HepG2 (cell line): ENCODE results near the gene TNIP1. TPM values are rescaled to one million over a fixed set of nuclear protein-coding genes. Genes with fewer than 3 reads are reported as not detected.

ENCODE experiments used
- AKAP8 ChIP-seq: sonication (generic); formaldehyde crosslinking; IDR thresholded peaks from 2 replicates; pipeline ENCODE4 v1.5.1; 2020; ENCODE audit warnings: mild to moderate bottlenecking, missing genetic modification reagents
- ATRX ChIP-seq: sonication (generic); formaldehyde crosslinking; IDR thresholded peaks from 2 replicates; pipeline ENCODE4 v1.4.0; 2020; ENCODE audit warnings: missing genetic modification reagents, borderline replicate concordance
- CAMTA2 ChIP-seq: sonication (generic); formaldehyde crosslinking; IDR thresholded peaks from 2 replicates; pipeline ENCODE4 v1.4.0; 2020; ENCODE audit warnings: mild to moderate bottlenecking, missing genetic modification reagents, borderline replicate concordance
- ELF4 ChIP-seq: sonication (generic); formaldehyde crosslinking; IDR thresholded peaks from 2 replicates; pipeline ENCODE4 v1.5.0; 2020; ENCODE audit warnings: missing genetic modification reagents, mild to moderate bottlenecking, moderate library complexity, borderline replicate concordance
- KLF13 ChIP-seq: sonication (generic); formaldehyde crosslinking; IDR thresholded peaks from 2 replicates; pipeline ENCODE4 v1.4.0; 2020; ENCODE audit warnings: mild to moderate bottlenecking, missing genetic modification reagents
- MTF1 ChIP-seq: sonication (generic); formaldehyde crosslinking; IDR thresholded peaks from 2 replicates; pipeline ENCODE4 v1.5.0; 2020; ENCODE audit warnings: missing genetic modification reagents
- MXD4 ChIP-seq: IDR thresholded peaks from 2 replicates; pipeline ENCODE4 v1.6.1; 2016; ENCODE audit warnings: mild to moderate bottlenecking, missing biosample characterization, missing genetic modification reagents
- NONO ChIP-seq, 2 experiments: fragments of 450-650 bp in 1 of 2; sonication (generic) in 1 of 2; formaldehyde crosslinking in 1 of 2; IDR thresholded peaks in 1 of 2; conservative IDR thresholded peaks in 1 of 2; 2 replicates each; pipeline versions ENCODE4 v1.6.1 to v1.8.0; 2017 to 2022; ENCODE audit warnings: mild to moderate bottlenecking in 1 of 2, missing genetic modification reagents in 1 of 2, moderate library complexity in 1 of 2
- RBM22 ChIP-seq: fragments of 200-400 bp; formaldehyde crosslinking; optimal IDR thresholded peaks from 2 replicates; pipeline ENCODE3; 2017; ENCODE audit warnings: mild to moderate bottlenecking, low read length, moderate library complexity
- RELA ChIP-seq: sonication (generic); formaldehyde crosslinking; IDR thresholded peaks from 2 replicates; pipeline ENCODE4 v1.4.0; 2020; ENCODE audit warnings: missing genetic modification reagents
- SMAD9 ChIP-seq: sonication (generic); formaldehyde crosslinking; IDR thresholded peaks from 2 replicates; pipeline ENCODE4 v1.5.1; 2020; ENCODE audit warnings: mild to moderate bottlenecking, missing genetic modification reagents
- ZEB1 ChIP-seq: IDR thresholded peaks from 2 replicates; pipeline ENCODE4 v1.6.1; 2012; ENCODE audit warnings: mild to moderate bottlenecking, low read depth, inconsistent platforms; ENCODE audit not compliant: insufficient replicate concordance
- ZNF281 ChIP-seq: sonication (generic); formaldehyde crosslinking; IDR thresholded peaks from 2 replicates; pipeline ENCODE4 v1.4.0; 2020; ENCODE audit warnings: missing genetic modification reagents, borderline replicate concordance
- ZNF430 ChIP-seq: sonication (generic); formaldehyde crosslinking; IDR thresholded peaks from 2 replicates; pipeline ENCODE4 v1.9.0; 2021; ENCODE audit warnings: mild to moderate bottlenecking, missing genetic modification reagents
- ZNF580 ChIP-seq: IDR thresholded peaks from 2 replicates; pipeline ENCODE4 v1.6.1; 2016; ENCODE audit warnings: low read depth, borderline replicate concordance
- ZNF710 ChIP-seq: sonication (generic); formaldehyde crosslinking; IDR thresholded peaks from 2 replicates; pipeline ENCODE4 v1.5.0; 2020; ENCODE audit warnings: mild to moderate bottlenecking, missing genetic modification reagents, borderline replicate concordance
- ZSCAN30 ChIP-seq: sonication (generic); formaldehyde crosslinking; IDR thresholded peaks from 2 replicates; pipeline ENCODE4 v1.5.0; 2020; ENCODE audit warnings: mild to moderate bottlenecking, missing genetic modification reagents
- polyA plus RNA-seq, 8 experiments: library from polyadenylated mRNA; depleted of rRNA in 3 of 8; stranded (reverse) in 7 of 8; unstranded in 1 of 8; fragments of >200 nt; fragmentation: Illumina TruSeq in 4 of 8; extraction: Trizol in 4 of 8; gene quantifications; 2 replicates each; pipeline versions ENCODE4 v1.2.1 to v1.2.3, GENCODE V29; 2011 to 2016; ENCODE audit warnings: low read depth in 4 of 8, missing spikeins in 1 of 8, mixed read lengths in 1 of 8; ENCODE audit not compliant: insufficient read depth in 1 of 8
- total RNA-seq, 5 experiments: library from RNA; depleted of rRNA; stranded (reverse); fragments of >200 nt; fragmentation: Illumina TruSeq; extraction: Trizol; gene quantifications; 2 replicates each; pipeline ENCODE4 v1.2.3, GENCODE V29; 2016; ENCODE audit warnings: low read depth in 1 of 5
- TF ChIP-seq, protein P1 (sequence below): sonication (generic); formaldehyde crosslinking; IDR thresholded peaks from 2 replicates; pipeline ENCODE4 v1.5.1; 2020; ENCODE audit warnings: mild to moderate bottlenecking, missing genetic modification reagents, moderate library complexity
- TF ChIP-seq, protein P2 (sequence below): sonication (generic); formaldehyde crosslinking; IDR thresholded peaks from 2 replicates; pipeline ENCODE4 v1.5.0; 2020; ENCODE audit warnings: mild to moderate bottlenecking, missing genetic modification reagents, moderate library complexity

The TNIP1 gene
- total and polyA plus RNA-seq, 2 of the 13 experiments (the other 11 are each of a cell fraction or from before 2014, with no cell fraction given), result 26.2 to 45.9 TPM

DNA sequence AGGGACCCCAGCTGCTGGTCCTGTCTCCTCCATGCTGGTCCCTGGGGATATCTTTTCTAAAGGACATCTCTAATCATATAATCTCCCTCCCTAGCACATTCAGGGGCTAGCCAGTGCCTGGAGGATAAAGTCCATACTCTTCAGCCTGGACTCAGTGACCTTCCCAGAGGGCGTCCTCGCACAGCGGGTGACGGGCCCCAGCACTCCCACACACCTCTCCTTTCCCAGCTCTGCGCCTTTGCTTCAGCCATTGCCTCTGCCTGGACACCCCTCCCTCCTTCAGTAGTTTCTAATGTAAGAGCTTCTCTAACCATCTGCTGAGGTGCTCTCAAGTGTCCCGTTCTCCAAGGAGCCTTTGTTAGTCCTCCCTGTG, 15.2 kb upstream of the TNIP1 start (continued):
- TF ChIP-seq, protein P1, sequence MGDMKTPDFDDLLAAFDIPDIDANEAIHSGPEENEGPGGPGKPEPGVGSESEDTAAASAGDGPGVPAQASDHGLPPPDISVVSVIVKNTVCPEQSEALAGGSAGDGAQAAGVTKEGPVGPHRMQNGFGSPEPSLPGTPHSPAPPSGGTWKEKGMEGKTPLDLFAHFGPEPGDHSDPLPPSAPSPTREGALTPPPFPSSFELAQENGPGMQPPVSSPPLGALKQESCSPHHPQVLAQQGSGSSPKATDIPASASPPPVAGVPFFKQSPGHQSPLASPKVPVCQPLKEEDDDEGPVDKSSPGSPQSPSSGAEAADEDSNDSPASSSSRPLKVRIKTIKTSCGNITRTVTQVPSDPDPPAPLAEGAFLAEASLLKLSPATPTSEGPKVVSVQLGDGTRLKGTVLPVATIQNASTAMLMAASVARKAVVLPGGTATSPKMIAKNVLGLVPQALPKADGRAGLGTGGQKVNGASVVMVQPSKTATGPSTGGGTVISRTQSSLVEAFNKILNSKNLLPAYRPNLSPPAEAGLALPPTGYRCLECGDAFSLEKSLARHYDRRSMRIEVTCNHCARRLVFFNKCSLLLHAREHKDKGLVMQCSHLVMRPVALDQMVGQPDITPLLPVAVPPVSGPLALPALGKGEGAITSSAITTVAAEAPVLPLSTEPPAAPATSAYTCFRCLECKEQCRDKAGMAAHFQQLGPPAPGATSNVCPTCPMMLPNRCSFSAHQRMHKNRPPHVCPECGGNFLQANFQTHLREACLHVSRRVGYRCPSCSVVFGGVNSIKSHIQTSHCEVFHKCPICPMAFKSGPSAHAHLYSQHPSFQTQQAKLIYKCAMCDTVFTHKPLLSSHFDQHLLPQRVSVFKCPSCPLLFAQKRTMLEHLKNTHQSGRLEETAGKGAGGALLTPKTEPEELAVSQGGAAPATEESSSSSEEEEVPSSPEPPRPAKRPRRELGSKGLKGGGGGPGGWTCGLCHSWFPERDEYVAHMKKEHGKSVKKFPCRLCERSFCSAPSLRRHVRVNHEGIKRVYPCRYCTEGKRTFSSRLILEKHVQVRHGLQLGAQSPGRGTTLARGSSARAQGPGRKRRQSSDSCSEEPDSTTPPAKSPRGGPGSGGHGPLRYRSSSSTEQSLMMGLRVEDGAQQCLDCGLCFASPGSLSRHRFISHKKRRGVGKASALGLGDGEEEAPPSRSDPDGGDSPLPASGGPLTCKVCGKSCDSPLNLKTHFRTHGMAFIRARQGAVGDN (CRISPR knock-in tag), result peak; percentile 23; the same call in 1 of the 2 replicates
- no peak for TF ChIP-seq MXD4 (CRISPR knock-in tag)
- no peak for TF ChIP-seq ZNF580 (CRISPR knock-in tag)
- no peak for TF ChIP-seq ATRX (CRISPR knock-in tag)
- no peak for TF ChIP-seq NONO (IDR thresholded peaks at IDR 0.05)
- no peak for TF ChIP-seq NONO (CRISPR knock-in tag; conservative IDR thresholded peaks at IDR 0.05)
- TF ChIP-seq, protein P2, sequence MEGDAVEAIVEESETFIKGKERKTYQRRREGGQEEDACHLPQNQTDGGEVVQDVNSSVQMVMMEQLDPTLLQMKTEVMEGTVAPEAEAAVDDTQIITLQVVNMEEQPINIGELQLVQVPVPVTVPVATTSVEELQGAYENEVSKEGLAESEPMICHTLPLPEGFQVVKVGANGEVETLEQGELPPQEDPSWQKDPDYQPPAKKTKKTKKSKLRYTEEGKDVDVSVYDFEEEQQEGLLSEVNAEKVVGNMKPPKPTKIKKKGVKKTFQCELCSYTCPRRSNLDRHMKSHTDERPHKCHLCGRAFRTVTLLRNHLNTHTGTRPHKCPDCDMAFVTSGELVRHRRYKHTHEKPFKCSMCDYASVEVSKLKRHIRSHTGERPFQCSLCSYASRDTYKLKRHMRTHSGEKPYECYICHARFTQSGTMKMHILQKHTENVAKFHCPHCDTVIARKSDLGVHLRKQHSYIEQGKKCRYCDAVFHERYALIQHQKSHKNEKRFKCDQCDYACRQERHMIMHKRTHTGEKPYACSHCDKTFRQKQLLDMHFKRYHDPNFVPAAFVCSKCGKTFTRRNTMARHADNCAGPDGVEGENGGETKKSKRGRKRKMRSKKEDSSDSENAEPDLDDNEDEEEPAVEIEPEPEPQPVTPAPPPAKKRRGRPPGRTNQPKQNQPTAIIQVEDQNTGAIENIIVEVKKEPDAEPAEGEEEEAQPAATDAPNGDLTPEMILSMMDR, result peak; percentile 51
- TF ChIP-seq ZNF430, result no peak
- no peak for TF ChIP-seq AKAP8 (CRISPR knock-in tag)
- TF ChIP-seq MTF1 (CRISPR knock-in tag), result no peak
- TF ChIP-seq SMAD9 (CRISPR knock-in tag), result no peak
- TF ChIP-seq CAMTA2 (CRISPR knock-in tag), result no peak
- peak; percentile 38; the same call in 1 of the 2 replicates for TF ChIP-seq ZNF710 (CRISPR knock-in tag)
- TF ChIP-seq ELF4, result no peak
- TF ChIP-seq ZEB1, result no peak
- no peak for TF ChIP-seq ZNF281 (CRISPR knock-in tag)
- peak; percentile 49 for TF ChIP-seq RBM22
- no peak for TF ChIP-seq KLF13 (CRISPR knock-in tag)
- TF ChIP-seq ZSCAN30 (CRISPR knock-in tag), result no peak
- TF ChIP-seq RELA (CRISPR knock-in tag), result no peak
